Ectodermal cell (in vitro differentiated cells): ENCODE results near the gene TXNRD3.

ENCODE experiments used
- H3K27ac ChIP-seq: 2 replicates; pipeline ENCODE4 v1.7.0; 2013; ENCODE audit warnings: mild to moderate bottlenecking, low read depth, low read length; ENCODE audit not compliant: insufficient read depth, poor library complexity, severe bottlenecking
- H3K27me3 ChIP-seq: 2 replicates; pipeline ENCODE4 v1.7.0; 2013; ENCODE audit warnings: mild to moderate bottlenecking, low read length; ENCODE audit not compliant: insufficient read depth, control insufficient read depth, poor library complexity, severe bottlenecking
- H3K36me3 ChIP-seq: one replicate; pipeline ENCODE4 v1.7.0; 2013; ENCODE audit warnings: low read length; ENCODE audit not compliant: control insufficient read depth, insufficient read depth
- H3K4me1 ChIP-seq: one replicate; pipeline ENCODE4 v1.7.0; 2013; ENCODE audit warnings: low read length; ENCODE audit not compliant: control insufficient read depth, insufficient read depth
- H3K4me3 ChIP-seq: 2 replicates; pipeline ENCODE4 v1.7.0; 2013; ENCODE audit warnings: low read depth, low read length, control low read depth; ENCODE audit not compliant: insufficient read depth
- H3K9me3 ChIP-seq: 2 replicates; pipeline ENCODE4 v1.7.0; 2013; ENCODE audit warnings: mild to moderate bottlenecking, low read length, moderate library complexity; ENCODE audit not compliant: control insufficient read depth
- WGBS, 2 experiments: methylation state at CpG; one replicate each; pipeline ENCODE4 v1.1.7; 2013; ENCODE audit warnings: missing lambda C conversion rate in 2 of 2; 5-methylcytosine and 5-hydroxymethylcytosine counted together

TXNRD3 gene

GRCh38 chr3:126672741-126673140, 17.8 kb upstream of the TXNRD3 start:
- WGBS, 2 experiments: 92 to 96% methylated on average over 6 of the region's 6 CpGs

GRCh38 chr3:126672340-126672739, 17.4 kb upstream of the TXNRD3 start:
- WGBS, 2 experiments: 96 to 97% methylated on average over 7 of the region's 7 CpGs
- H3K27ac ChIP-seq: no peak overlapping the region
- H3K27me3 ChIP-seq: peaks cover 14% of the 10 kb centered on the region
- peaks cover 2% of the 10 kb centered on the region for H3K9me3 ChIP-seq
- no peaks in the 10 kb centered on the region for H3K36me3 ChIP-seq
- H3K4me1 ChIP-seq: no peaks in the 10 kb centered on the region
- no peak overlapping the region for H3K4me3 ChIP-seq

More at GRCh38 chr3:126672741-126673140, 17.8 kb upstream of the TXNRD3 start:
- Histone ChIP-seq H3K27ac (no peak overlapping the region), H3K36me3 (no peaks in the 10 kb centered on the region), H3K4me3 (no peak overlapping the region), H3K27me3 (peaks cover 14% of the 10 kb centered on the region), H3K4me1 (no peaks in the 10 kb centered on the region), H3K9me3 (peaks cover 2% of the 10 kb centered on the region)

- H3K36me3 ChIP-seq: no peaks in the 10 kb centered on the region
- H3K4me3 ChIP-seq: no peak overlapping the region
- H3K4me1 ChIP-seq: no peaks in the 10 kb centered on the region
- 80 to 100% methylated on average over 1 of the region's 1 CpG for WGBS, 2 experiments
- H3K27ac ChIP-seq: no peak overlapping the region
- H3K9me3 ChIP-seq: peaks cover 2% of the 10 kb centered on the region
- peaks cover 22% of the 10 kb centered on the region for H3K27me3 ChIP-seq
These were observed 16.6 kb upstream of the TXNRD3 start for GRCh38 chr3:126671521-126671920.

- Histone ChIP-seq H3K4me3 (no peak overlapping the region), H3K36me3 (no peaks in the 10 kb centered on the region), H3K4me1 (no peaks in the 10 kb centered on the region), H3K27me3 (peaks cover 36% of the 10 kb centered on the region), H3K9me3 (peaks cover under 1% of the 10 kb centered on the region), H3K27ac (no peak overlapping the region)
- 92 to 93% methylated on average over 13 of the region's 13 CpGs for WGBS, 2 experiments
These were observed 13.8 kb upstream of the TXNRD3 start for GRCh38 chr3:126668450-126669401.

GRCh38 chr3:126667631-126668449, 12.9 kb upstream of the TXNRD3 start:
- 85 to 88% methylated on average over 15 of the region's 15 CpGs for WGBS, 2 experiments
- Histone ChIP-seq H3K4me1 (no peaks in the 10 kb centered on the region), H3K27me3 (peaks cover 45% of the 10 kb centered on the region), H3K4me3 (no peak overlapping the region), H3K9me3 (no peaks in the 10 kb centered on the region), H3K36me3 (no peaks in the 10 kb centered on the region), H3K27ac (no peak overlapping the region)

- WGBS, 2 experiments: 92 to 93% methylated on average over 15 of the region's 15 CpGs
- Histone ChIP-seq H3K9me3 (no peaks in the 10 kb centered on the region), H3K4me3 (no peak overlapping the region), H3K27me3 (peaks cover 54% of the 10 kb centered on the region), H3K4me1 (no peaks in the 10 kb centered on the region), H3K36me3 (no peaks in the 10 kb centered on the region), H3K27ac (no peak overlapping the region)
These were observed 12.0 kb upstream of the TXNRD3 start for GRCh38 chr3:126666658-126667528.

- WGBS, 2 experiments: 93 to 94% methylated on average over 15 of the region's 15 CpGs
- Histone ChIP-seq H3K9me3 (no peaks in the 10 kb centered on the region), H3K4me1 (no peaks in the 10 kb centered on the region), H3K27me3 (peaks cover 62% of the 10 kb centered on the region), H3K27ac (no peak overlapping the region), H3K4me3 (no peak overlapping the region), H3K36me3 (no peaks in the 10 kb centered on the region)
These were observed 11.2 kb upstream of the TXNRD3 start for GRCh38 chr3:126665959-126666657.

GRCh38 chr3:126665221-126665936, 10.5 kb upstream of the TXNRD3 start:
- Histone ChIP-seq H3K27ac (no peak overlapping the region), H3K4me1 (no peaks in the 10 kb centered on the region), H3K27me3 (peaks cover 66% of the 10 kb centered on the region), H3K4me3 (no peak overlapping the region), H3K9me3 (no peaks in the 10 kb centered on the region), H3K36me3 (no peaks in the 10 kb centered on the region)
- 90 to 94% methylated on average over 6 of the region's 6 CpGs for WGBS, 2 experiments
